ENCODE data around the gene PAX8. TPM values are rescaled to one million over a fixed set of nuclear protein-coding genes. Genes with fewer than 3 reads are reported as not detected.
A peak's percentile ranks its signal among the peaks of the same experiment; 100 is the strongest.

Gene PAX8
- total RNA-seq, 1 experiment from 2014 or later = 3.1 TPM

DNA sequence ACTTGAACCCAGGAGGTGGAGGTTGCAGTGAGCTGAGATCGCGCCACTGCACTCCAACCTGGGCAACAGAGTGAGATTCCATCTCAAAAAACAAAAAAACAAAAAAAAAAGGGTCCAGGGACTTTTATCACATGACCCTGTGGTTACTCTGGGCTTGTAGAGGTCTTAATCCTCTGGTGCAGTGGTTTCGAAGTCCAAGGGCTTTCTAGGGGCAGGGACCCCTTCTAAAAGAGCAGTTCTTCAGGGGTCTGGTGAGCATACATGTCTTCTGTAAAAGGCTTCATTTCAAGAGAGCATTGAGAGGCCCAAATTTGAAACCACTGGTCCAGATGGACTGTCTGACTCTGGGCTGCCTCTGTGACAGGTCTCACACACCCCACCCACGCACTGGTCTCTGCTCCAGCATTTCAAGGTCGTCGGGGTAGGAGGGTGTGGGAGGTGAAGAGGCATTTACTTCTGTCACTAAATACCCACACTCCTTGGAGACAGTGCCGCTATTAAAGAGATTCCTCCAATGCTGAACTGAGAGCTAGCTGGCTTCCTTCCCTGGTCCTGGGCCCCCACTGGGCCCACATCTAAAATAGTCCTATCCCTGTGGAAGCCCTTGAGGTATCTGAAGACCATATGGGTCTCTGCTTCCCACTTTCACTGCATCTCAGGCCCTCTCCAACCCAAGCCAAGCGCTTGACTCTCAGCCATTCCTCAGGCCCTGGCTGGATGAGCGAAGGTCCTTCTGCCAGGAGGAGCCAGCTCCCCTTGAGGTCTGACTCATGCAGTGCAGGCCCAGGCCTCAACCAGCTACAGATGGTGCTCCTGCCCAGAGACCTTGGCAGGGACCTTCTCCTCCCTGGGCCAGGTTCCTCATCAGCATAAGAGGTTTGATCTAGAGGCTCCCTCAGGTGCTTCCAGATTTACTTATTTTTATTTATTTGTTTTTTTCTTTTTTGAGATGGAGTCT lies 44.8 kb downstream of the PAX8 start:
- TF ChIP-seq, protein P1, sequence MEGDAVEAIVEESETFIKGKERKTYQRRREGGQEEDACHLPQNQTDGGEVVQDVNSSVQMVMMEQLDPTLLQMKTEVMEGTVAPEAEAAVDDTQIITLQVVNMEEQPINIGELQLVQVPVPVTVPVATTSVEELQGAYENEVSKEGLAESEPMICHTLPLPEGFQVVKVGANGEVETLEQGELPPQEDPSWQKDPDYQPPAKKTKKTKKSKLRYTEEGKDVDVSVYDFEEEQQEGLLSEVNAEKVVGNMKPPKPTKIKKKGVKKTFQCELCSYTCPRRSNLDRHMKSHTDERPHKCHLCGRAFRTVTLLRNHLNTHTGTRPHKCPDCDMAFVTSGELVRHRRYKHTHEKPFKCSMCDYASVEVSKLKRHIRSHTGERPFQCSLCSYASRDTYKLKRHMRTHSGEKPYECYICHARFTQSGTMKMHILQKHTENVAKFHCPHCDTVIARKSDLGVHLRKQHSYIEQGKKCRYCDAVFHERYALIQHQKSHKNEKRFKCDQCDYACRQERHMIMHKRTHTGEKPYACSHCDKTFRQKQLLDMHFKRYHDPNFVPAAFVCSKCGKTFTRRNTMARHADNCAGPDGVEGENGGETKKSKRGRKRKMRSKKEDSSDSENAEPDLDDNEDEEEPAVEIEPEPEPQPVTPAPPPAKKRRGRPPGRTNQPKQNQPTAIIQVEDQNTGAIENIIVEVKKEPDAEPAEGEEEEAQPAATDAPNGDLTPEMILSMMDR (conservative IDR thresholded peaks at IDR 0.05; ENCODE audit: low read depth, low read length) = 0 out of 2 replicates have a peak, but pooled peaks have one; percentile 16
- TF ChIP-seq EZH2 (IDR thresholded peaks at IDR 0.05; ENCODE audit: borderline replicate concordance, low read depth, low read length, poor library complexity, severe bottlenecking) = no peak
- Histone ChIP-seq H3K4me1 (ENCODE audit: insufficient read depth, low read length, poor library complexity, severe bottlenecking) (peaks cover 5% of the 10 kb centered on the region), H3K27ac (ENCODE audit: low read depth, low read length, poor library complexity, severe bottlenecking) (no peak overlapping the region), H3K9me3 (ENCODE audit: low read depth, low read length, poor library complexity, severe bottlenecking) (no peaks in the 10 kb centered on the region), H3K36me3 (ENCODE audit: insufficient read depth, low read length, poor library complexity, severe bottlenecking) (peaks cover 11% of the 10 kb centered on the region), H3K27me3 (replicated peaks; ENCODE audit: insufficient read depth, low read depth, low read length, poor library complexity) (no peaks in the 10 kb centered on the region), H3K4me3 (ENCODE audit: low read depth, low read length, poor library complexity, severe bottlenecking) (no peak overlapping the region)
- no peak for DNase-seq (ENCODE audit: low spot score)
- CTCF ChIA-PET = no interaction called here
- no TSS peak for BruUV-seq (replicated peaks)
- intact Hi-C loops (cut with micrococcal nuclease; ENCODE audit: unreplicated experiment) = no loop called here
- POLR2A ChIA-PET (ENCODE audit: low non-redundant PET) = no interaction called here

DNA sequence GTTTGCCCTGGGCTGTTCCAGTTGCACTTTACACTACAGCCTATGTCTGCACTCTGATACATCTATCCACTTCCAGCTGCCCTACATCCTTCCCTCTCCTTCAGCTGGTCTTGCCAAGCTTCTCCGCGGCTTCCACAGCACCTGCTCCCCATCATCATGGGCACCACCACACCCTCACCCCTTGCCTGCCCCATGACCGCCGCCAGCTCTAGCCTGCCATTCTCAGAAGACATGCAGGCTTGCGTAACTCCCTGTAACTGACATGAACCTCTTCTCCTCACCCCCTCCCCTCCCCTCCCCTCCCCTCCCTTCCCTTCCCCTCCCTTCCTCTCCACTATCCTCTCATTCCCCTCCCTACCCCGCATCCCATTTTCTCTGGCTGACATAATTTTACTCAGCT lies 46.0 kb downstream of the PAX8 start:
- Histone ChIP-seq H3K4me1 (ENCODE audit: insufficient read depth, low read length, poor library complexity, severe bottlenecking) (no peaks in the 10 kb centered on the region), H3K4me3 (ENCODE audit: low read depth, low read length, poor library complexity, severe bottlenecking) (no peak overlapping the region), H3K27me3 (replicated peaks; ENCODE audit: insufficient read depth, low read depth, low read length, poor library complexity) (no peaks in the 10 kb centered on the region), H3K27ac (ENCODE audit: low read depth, low read length, poor library complexity, severe bottlenecking) (no peak overlapping the region), H3K9me3 (ENCODE audit: low read depth, low read length, poor library complexity, severe bottlenecking) (no peaks in the 10 kb centered on the region), H3K36me3 (ENCODE audit: insufficient read depth, low read length, poor library complexity, severe bottlenecking) (peaks cover 3% of the 10 kb centered on the region)
- no TSS peak for BruUV-seq (replicated peaks)
- intact Hi-C loops (cut with micrococcal nuclease; ENCODE audit: unreplicated experiment) = no loop called here
- CTCF ChIA-PET = no interaction called here
- DNase-seq (ENCODE audit: low spot score) = no peak
- POLR2A ChIA-PET (ENCODE audit: low non-redundant PET) = no interaction called here
- TF ChIP-seq, protein P1 (conservative IDR thresholded peaks at IDR 0.05; ENCODE audit: low read depth, low read length) = no peak
- TF ChIP-seq EZH2 (IDR thresholded peaks at IDR 0.05; ENCODE audit: borderline replicate concordance, low read depth, low read length, poor library complexity, severe bottlenecking) = no peak

DNA sequence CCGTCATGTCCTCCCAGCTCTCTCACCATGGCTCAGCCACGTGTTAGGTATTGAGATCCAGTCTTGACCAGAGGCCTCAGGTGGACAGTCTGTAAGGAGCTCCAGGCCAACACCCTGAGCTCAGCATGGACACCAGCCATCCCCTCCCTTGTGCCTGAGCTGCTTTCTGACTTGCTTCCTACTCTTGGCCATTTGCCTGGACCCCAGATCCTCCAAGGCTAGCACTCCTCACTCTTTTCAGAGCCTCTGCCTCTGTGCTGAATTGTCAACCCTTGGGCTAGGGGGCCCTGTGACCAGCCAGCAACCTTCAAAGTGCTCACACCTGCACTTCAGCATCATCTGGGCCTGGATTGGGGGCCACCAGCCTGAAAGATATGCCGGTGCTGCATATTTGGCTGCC lies 46.6 kb downstream of the PAX8 start:
- BruUV-seq (replicated peaks) = no TSS peak
- H3K4me1 ChIP-seq (ENCODE audit: insufficient read depth, low read length, poor library complexity, severe bottlenecking) = no peaks in the 10 kb centered on the region
- H3K9me3 ChIP-seq (ENCODE audit: low read depth, low read length, poor library complexity, severe bottlenecking) = no peaks in the 10 kb centered on the region
- TF ChIP-seq, protein P1 (conservative IDR thresholded peaks at IDR 0.05; ENCODE audit: low read depth, low read length) = no peak
- TF ChIP-seq EZH2 (IDR thresholded peaks at IDR 0.05; ENCODE audit: borderline replicate concordance, low read depth, low read length, poor library complexity, severe bottlenecking) = no peak
- ChIA-PET POLR2A (ENCODE audit: low non-redundant PET) (no interaction called here), CTCF (no interaction called here)
- no peak overlapping the region for H3K4me3 ChIP-seq (ENCODE audit: low read depth, low read length, poor library complexity, severe bottlenecking)
- DNase-seq (ENCODE audit: low spot score) = no peak
- intact Hi-C loops (cut with micrococcal nuclease; ENCODE audit: unreplicated experiment) = no loop called here
- no peaks in the 10 kb centered on the region for H3K36me3 ChIP-seq (ENCODE audit: insufficient read depth, low read length, poor library complexity, severe bottlenecking)
- H3K27me3 ChIP-seq (replicated peaks; ENCODE audit: insufficient read depth, low read depth, low read length, poor library complexity) = no peaks in the 10 kb centered on the region
- H3K27ac ChIP-seq (ENCODE audit: low read depth, low read length, poor library complexity, severe bottlenecking) = no peak overlapping the region
